ENCODE measurements around the gene WDHD1.

DNA sequence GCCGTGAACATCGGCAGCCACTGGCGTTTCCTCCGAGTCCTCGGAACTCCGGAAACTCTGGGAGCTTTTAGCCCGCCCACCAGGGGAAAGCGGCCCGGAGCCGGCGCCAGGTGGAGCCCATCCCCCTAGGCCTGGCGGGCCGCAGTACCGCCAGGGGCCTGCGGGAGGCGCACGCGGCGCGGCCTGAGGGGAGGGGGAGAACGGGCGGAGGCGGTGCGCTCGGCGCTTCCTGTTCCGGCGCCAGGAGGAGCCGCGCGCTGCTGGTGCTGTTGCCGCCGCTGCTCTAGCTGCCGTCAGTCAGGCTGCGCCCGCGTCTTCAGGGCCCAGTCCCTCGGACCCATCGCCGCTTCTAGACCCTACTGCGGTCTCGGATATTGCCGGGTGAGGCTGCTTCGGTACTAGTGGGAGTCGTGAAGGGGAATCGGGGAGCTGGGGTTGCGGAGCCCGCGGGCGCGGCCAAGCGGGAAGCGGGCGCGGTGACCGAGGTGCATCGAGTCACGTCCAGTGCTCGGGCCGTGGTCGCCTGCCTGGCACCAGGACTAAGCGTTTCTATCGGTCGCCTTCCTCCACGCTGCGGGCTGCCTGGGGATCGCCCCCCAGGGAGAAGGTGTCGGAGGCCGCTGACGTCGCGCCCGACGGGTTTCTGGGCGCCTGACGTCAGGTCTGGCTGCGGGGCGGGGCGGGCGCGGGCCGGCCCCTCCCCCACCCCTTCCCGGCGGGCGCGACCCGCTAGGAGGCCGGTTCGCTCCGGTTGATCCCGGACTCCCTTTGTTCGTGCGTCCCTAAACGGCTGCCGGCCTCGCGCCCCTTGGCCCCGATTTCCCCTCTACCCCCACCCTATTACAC is 24.7 kb upstream of the WDHD1 start, which contains the start of gene MAPK1IP1L:
- TF ChIP-seq SIN3A (conservative IDR thresholded peaks at IDR 0.05 in 1 of 2, IDR thresholded peaks at IDR 0.05 in 1 of 2; ENCODE audit: low read depth in 1 of 2, low read length in 2 of 2): peak in 1 of 2 experiments; percentile 84; a peak in 1 of 4 replicates
- TF ChIP-seq POLR2AphosphoS5 (IDR thresholded peaks at IDR 0.05; ENCODE audit: low read depth, low read length): peak; percentile 99
- TF ChIP-seq EZH2 (IDR thresholded peaks at IDR 0.05; ENCODE audit: low read depth, low read length, severe bottlenecking): no peak
- TF ChIP-seq NRF1 (IDR thresholded peaks at IDR 0.05; ENCODE audit: low read depth, low read length): peak; percentile 14; the same call in 1 of the 2 replicates
- TF ChIP-seq, protein P1, sequence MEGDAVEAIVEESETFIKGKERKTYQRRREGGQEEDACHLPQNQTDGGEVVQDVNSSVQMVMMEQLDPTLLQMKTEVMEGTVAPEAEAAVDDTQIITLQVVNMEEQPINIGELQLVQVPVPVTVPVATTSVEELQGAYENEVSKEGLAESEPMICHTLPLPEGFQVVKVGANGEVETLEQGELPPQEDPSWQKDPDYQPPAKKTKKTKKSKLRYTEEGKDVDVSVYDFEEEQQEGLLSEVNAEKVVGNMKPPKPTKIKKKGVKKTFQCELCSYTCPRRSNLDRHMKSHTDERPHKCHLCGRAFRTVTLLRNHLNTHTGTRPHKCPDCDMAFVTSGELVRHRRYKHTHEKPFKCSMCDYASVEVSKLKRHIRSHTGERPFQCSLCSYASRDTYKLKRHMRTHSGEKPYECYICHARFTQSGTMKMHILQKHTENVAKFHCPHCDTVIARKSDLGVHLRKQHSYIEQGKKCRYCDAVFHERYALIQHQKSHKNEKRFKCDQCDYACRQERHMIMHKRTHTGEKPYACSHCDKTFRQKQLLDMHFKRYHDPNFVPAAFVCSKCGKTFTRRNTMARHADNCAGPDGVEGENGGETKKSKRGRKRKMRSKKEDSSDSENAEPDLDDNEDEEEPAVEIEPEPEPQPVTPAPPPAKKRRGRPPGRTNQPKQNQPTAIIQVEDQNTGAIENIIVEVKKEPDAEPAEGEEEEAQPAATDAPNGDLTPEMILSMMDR (IDR thresholded peaks at IDR 0.05; ENCODE audit: control extremely low read depth in 1 of 3, insufficient read depth in 1 of 3, low read depth in 1 of 3, low read length in 3 of 3): peak; percentile 92 to 98 (median 98)
- TF ChIP-seq POLR2A (IDR thresholded peaks at IDR 0.05; ENCODE audit: control extremely low read depth in 1 of 2, low read depth in 2 of 2, low read length in 2 of 2): peak; percentile 95 to 99
- peak; percentile 95 for TF ChIP-seq TAF1 (IDR thresholded peaks at IDR 0.05; ENCODE audit: low read depth, low read length)
- TF ChIP-seq KDM1A (IDR thresholded peaks at IDR 0.05; ENCODE audit: borderline replicate concordance, low read length): no peak

All from H1 (cell line).